CD14-positive monocyte (primary cell): Measurements from ENCODE around the gene CDH23. TPM values are rescaled to one million over a fixed set of nuclear protein-coding genes. Genes with fewer than 3 reads are reported as not detected.

ENCODE experiments used
- DNase-seq, 3 donors: peaks; one replicate each; pipeline ENCODE4 v3.0.0-alpha.2; 2011 to 2022
- H2AFZ ChIP-seq: 2 replicates; pipeline ENCODE4 v1.6.0; 2012; ENCODE audit warnings: mild to moderate bottlenecking, low read depth, low read length, inconsistent platforms; ENCODE audit not compliant: insufficient read depth, poor library complexity, severe bottlenecking
- H3K27ac ChIP-seq, 2 donors: 1 replicate in 1 of 2; 2 replicates in 1 of 2; pipeline ENCODE4 v1.5.1; 2012 to 2013; ENCODE audit warnings: low read length in 2 of 2, control low read depth in 1 of 2, inconsistent platforms in 1 of 2, low read depth in 1 of 2, mild to moderate bottlenecking in 1 of 2
- H3K27me3 ChIP-seq, 2 donors: one replicate each; pipeline versions ENCODE4 v1.6.0 to v1.6.1; 2011 to 2013; ENCODE audit warnings: low read length in 2 of 2; ENCODE audit not compliant: control insufficient read depth in 2 of 2, insufficient read depth in 2 of 2
- H3K36me3 ChIP-seq, 2 donors: replicated peaks in 1 of 2; 1 replicate in 1 of 2; 2 replicates in 1 of 2; pipeline versions ENCODE4 v1.5.1 to v1.6.1; 2012 to 2013; ENCODE audit warnings: low read length in 2 of 2, control low read depth in 1 of 2, inconsistent platforms in 1 of 2, mild to moderate bottlenecking in 1 of 2; ENCODE audit not compliant: insufficient read depth in 2 of 2, control insufficient read depth in 1 of 2
- H3K4me1 ChIP-seq, 2 donors: 1 replicate in 1 of 2; 2 replicates in 1 of 2; pipeline versions ENCODE4 v1.5.1 to v1.6.1; 2012 to 2013; ENCODE audit warnings: low read length in 2 of 2, control low read depth in 1 of 2, inconsistent platforms in 1 of 2, mild to moderate bottlenecking in 1 of 2, moderate library complexity in 1 of 2; ENCODE audit not compliant: insufficient read depth in 2 of 2, control insufficient read depth in 1 of 2
- H3K4me2 ChIP-seq: replicated peaks from 2 replicates; pipeline ENCODE3; 2012; ENCODE audit warnings: low read length, moderate library complexity, mild to moderate bottlenecking; ENCODE audit not compliant: poor library complexity, severe bottlenecking; ENCODE audit errors: extremely low read depth
- H3K4me3 ChIP-seq, 3 experiments: fragments of 200-600 bp in 1 of 3; sonication (generic) in 1 of 3; replicated peaks in 1 of 3; 1 replicate in 2 of 3; 2 replicates in 1 of 3; pipeline ENCODE4 v1.5.1; 2011 to 2013; ENCODE audit warnings: low read length in 3 of 3, mild to moderate bottlenecking in 3 of 3, control low read depth in 2 of 3, low read depth in 2 of 3, inconsistent platforms in 1 of 3, moderate library complexity in 1 of 3
- H3K79me2 ChIP-seq: 2 replicates; pipeline ENCODE4 v1.6.0; 2012; ENCODE audit warnings: mild to moderate bottlenecking, control low read depth, inconsistent platforms, low read length, moderate library complexity; ENCODE audit not compliant: insufficient read depth
- H3K9ac ChIP-seq: 2 replicates; pipeline ENCODE4 v1.6.0; 2017; ENCODE audit warnings: low read length, mild to moderate bottlenecking; ENCODE audit not compliant: insufficient read depth, poor library complexity, severe bottlenecking
- H3K9me3 ChIP-seq, 2 donors: replicated peaks in 1 of 2; 1 replicate in 1 of 2; 2 replicates in 1 of 2; pipeline versions ENCODE4 v1.5.1 to v1.6.1; 2012 to 2013; ENCODE audit warnings: low read length in 2 of 2, control low read depth in 1 of 2; ENCODE audit not compliant: control insufficient read depth in 1 of 2, insufficient read depth in 1 of 2
- H4K20me1 ChIP-seq: 2 replicates; pipeline ENCODE4 v1.6.0; 2012; ENCODE audit warnings: mild to moderate bottlenecking, low read length, control low read depth, moderate library complexity; ENCODE audit not compliant: insufficient read depth
- H3K27ac Mint-ChIP-seq, 7 donors: one replicate each; pipeline ENCODE4 v1.8.0; 2020; ENCODE audit warnings: mild to moderate bottlenecking in 7 of 7, mixed read lengths in 7 of 7, moderate library complexity in 6 of 7, inconsistent platforms in 2 of 7
- H3K27me3 Mint-ChIP-seq, 3 donors: one replicate each; pipeline ENCODE4 v1.8.0; 2021 to 2022; ENCODE audit warnings: low read depth in 3 of 3, mild to moderate bottlenecking in 3 of 3, mixed read lengths in 3 of 3, moderate library complexity in 3 of 3, inconsistent platforms in 1 of 3
- H3K36me3 Mint-ChIP-seq, 2 donors: one replicate each; pipeline ENCODE4 v1.8.0; 2020; ENCODE audit warnings: mixed read lengths in 2 of 2, inconsistent platforms in 1 of 2, mild to moderate bottlenecking in 1 of 2
- H3K4me1 Mint-ChIP-seq: one replicate; pipeline ENCODE4 v1.8.0; 2020; ENCODE audit warnings: mild to moderate bottlenecking, mixed read lengths
- H3K4me3 Mint-ChIP-seq, 2 donors: one replicate each; pipeline ENCODE4 v1.8.0; 2020; ENCODE audit warnings: mild to moderate bottlenecking in 2 of 2, mixed read lengths in 2 of 2, moderate library complexity in 1 of 2
- H3K9me3 Mint-ChIP-seq, 7 donors: one replicate each; pipeline ENCODE4 v1.8.0; 2020 to 2022; ENCODE audit warnings: mixed read lengths in 7 of 7, mild to moderate bottlenecking in 6 of 7, moderate library complexity in 6 of 7, inconsistent platforms in 2 of 7
- WGBS: methylation state at CpG from one replicate; pipeline ENCODE4 v1.1.5; 2013; ENCODE audit warnings: missing lambda C conversion rate; ENCODE audit not compliant: insufficient coverage; 5-methylcytosine and 5-hydroxymethylcytosine counted together
- intact Hi-C, 2 donors: fragments of 100-400 bp; cut with micrococcal nuclease; formaldehyde crosslinking; loops; one replicate each; pipeline versions ENCODE4 v1.15.0 to v1.15.1; 2023
- polyA plus RNA-seq, 3 donors: library from polyadenylated mRNA; depleted of rRNA in 1 of 3; unstranded in 2 of 3; stranded (reverse) in 1 of 3; fragments of 300-500 nt in 2 of 3; fragments of >200 nt in 1 of 3; fragmentation: Illumina TruSeq in 2 of 3; gene quantifications; 1 replicate in 2 of 3; 2 replicates in 1 of 3; pipeline ENCODE4 v1.2.3, GENCODE V29; 2012 to 2021
- TF ChIP-seq, protein P1 (sequence below): fragments of 200-600 bp; IDR thresholded peaks from one replicate; pipeline ENCODE4 v1.8.0; 2022; ENCODE audit warnings: antibody characterized with exemption, mild to moderate bottlenecking

Gene CDH23
- polyA plus RNA-seq, 3 donors: 8.2 to 36.2 (median 10.5) TPM

DNA sequence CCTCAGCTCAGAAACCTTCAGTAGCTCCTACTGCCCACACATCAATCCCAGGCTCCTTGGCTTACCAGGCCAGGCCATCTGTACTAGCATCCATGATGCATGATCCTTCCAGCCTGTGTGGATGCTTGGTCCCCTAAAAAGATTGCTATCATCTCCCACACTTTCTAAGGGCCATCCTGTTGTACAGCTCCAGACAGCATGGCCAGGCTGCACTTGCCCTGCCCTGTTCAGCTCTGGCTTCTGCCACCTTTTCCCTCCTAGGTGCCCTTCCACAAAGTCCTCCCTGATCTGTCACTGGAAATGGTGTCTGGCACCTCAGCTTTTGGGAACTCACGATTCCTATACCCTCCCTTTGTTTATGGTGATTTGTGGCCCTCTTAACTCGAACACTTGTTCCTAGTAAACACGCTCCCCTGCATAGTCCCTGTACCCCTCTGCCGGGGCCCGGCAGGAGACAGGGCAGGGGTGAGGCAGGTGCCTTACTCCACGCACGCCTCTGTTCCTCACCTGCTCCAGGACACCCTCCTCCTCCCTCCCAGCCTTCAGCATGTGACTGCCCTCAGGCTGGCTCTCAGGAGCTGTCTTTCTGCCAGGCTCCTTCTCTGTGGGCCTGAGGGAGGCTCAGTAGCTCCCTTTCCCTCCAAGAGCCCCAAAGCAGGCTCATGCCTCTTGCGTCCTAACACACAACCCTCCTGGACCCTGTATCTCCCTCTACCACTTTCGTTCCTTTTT lies 71.8 kb downstream of the CDH23 start:
- H4K20me1 ChIP-seq: no peaks in the 10 kb centered on the region
- 91% methylated on average over 4 of the region's 9 CpGs for WGBS
- H3K27me3 ChIP-seq: no peaks in the 10 kb centered on the region
- H2AFZ ChIP-seq: no peak overlapping the region
- no peaks in the 10 kb centered on the region for H3K27me3 Mint-ChIP-seq
- intact Hi-C loops: no loop called here
- no peak overlapping the region for H3K4me3 ChIP-seq
- no peaks in the 10 kb centered on the region for H3K9me3 Mint-ChIP-seq
- TF ChIP-seq, protein P1, sequence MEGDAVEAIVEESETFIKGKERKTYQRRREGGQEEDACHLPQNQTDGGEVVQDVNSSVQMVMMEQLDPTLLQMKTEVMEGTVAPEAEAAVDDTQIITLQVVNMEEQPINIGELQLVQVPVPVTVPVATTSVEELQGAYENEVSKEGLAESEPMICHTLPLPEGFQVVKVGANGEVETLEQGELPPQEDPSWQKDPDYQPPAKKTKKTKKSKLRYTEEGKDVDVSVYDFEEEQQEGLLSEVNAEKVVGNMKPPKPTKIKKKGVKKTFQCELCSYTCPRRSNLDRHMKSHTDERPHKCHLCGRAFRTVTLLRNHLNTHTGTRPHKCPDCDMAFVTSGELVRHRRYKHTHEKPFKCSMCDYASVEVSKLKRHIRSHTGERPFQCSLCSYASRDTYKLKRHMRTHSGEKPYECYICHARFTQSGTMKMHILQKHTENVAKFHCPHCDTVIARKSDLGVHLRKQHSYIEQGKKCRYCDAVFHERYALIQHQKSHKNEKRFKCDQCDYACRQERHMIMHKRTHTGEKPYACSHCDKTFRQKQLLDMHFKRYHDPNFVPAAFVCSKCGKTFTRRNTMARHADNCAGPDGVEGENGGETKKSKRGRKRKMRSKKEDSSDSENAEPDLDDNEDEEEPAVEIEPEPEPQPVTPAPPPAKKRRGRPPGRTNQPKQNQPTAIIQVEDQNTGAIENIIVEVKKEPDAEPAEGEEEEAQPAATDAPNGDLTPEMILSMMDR: no peak
- H3K27ac ChIP-seq: no peak overlapping the region
- H3K4me2 ChIP-seq: no peak overlapping the region
- no peaks in the 10 kb centered on the region for H3K36me3 ChIP-seq
- no peak for DNase-seq
- H3K9me3 ChIP-seq: no peaks in the 10 kb centered on the region
- no peak overlapping the region for H3K4me3 Mint-ChIP-seq
- H3K36me3 Mint-ChIP-seq: no peaks in the 10 kb centered on the region
- no peaks in the 10 kb centered on the region for H3K4me1 Mint-ChIP-seq
- H3K9ac ChIP-seq: no peak overlapping the region
- H3K4me1 ChIP-seq: no peaks in the 10 kb centered on the region
- no peak overlapping the region for H3K27ac Mint-ChIP-seq
- H3K79me2 ChIP-seq: no peaks in the 10 kb centered on the region

DNA sequence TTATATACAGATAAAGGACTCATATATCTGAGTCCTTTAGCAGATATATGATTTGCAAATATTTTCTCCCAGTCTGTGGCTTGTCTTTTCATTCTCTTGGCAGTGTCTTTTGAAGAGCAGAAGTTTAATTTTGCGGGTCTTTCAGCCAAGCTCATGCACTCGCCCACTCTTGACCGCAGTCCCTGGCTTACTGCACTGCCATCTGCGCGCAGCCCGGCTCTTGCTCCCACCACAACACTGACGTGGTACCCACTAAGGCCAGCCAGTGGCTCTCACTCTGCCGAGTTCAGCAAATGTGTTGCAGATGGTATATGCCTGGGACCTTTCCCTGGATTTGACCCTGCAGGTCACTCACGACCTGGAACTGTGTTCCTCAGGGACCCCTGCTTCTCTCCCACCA lies 74.3 kb downstream of the CDH23 start:
- no peaks in the 10 kb centered on the region for H3K9me3 ChIP-seq
- intact Hi-C loops: no loop called here
- peaks cover 17% of the 10 kb centered on the region for H3K4me1 Mint-ChIP-seq
- peaks cover 17% of the 10 kb centered on the region in 2 donors for H3K4me1 ChIP-seq
- no peaks in the 10 kb centered on the region for H3K36me3 ChIP-seq
- H3K4me2 ChIP-seq: no peak overlapping the region
- peak overlapping the region in 1 of 7 donors; percentile 58 for H3K27ac Mint-ChIP-seq
- DNase-seq: no peak
- H3K4me3 ChIP-seq: no peak overlapping the region
- no peaks in the 10 kb centered on the region for H4K20me1 ChIP-seq
- 94% methylated on average over 7 of the region's 9 CpGs for WGBS
- no peaks in the 10 kb centered on the region for H3K27me3 Mint-ChIP-seq
- H3K4me3 Mint-ChIP-seq: no peak overlapping the region
- TF ChIP-seq, protein P1: no peak
- H3K79me2 ChIP-seq: no peaks in the 10 kb centered on the region
- H3K27me3 ChIP-seq: no peaks in the 10 kb centered on the region
- no peaks in the 10 kb centered on the region for H3K9me3 Mint-ChIP-seq
- no peak overlapping the region for H3K27ac ChIP-seq
- no peak overlapping the region for H3K9ac ChIP-seq
- no peak overlapping the region for H2AFZ ChIP-seq
- no peaks in the 10 kb centered on the region for H3K36me3 Mint-ChIP-seq
